ENCODE measurements around the gene SGCD.

SGCD gene

DNA sequence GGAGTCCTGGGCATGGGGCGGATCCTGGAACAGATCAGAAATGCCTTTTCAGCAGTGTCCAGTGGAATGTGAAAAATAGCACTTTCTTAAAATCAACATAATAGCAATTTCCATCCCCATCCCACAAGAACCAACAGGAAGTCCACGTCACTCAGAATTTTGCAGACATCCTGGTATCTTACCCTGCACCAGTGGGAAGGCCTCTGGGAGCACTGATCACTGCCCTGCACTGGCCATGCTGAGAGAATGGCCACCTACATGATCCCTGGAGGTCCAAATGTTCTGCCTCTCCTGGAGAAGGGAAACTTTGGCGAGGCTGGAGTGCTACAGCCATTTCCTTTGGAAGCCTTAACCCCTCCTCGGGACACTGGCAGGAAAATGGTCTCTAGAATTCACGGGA, 173.8 kb downstream of the SGCD start:
- no peak for DNase-seq (ENCODE audit: extremely low read depth, insufficient read length)
- Histone ChIP-seq H3K36me3 (ENCODE audit: control insufficient read depth, insufficient read depth, low read length) (no peaks in the 10 kb centered on the region), H3K27me3 (replicated peaks; ENCODE audit: control insufficient read depth, insufficient read depth, low read length) (no peaks in the 10 kb centered on the region), H3K4me3 (replicated peaks; ENCODE audit: low read depth, low read length) (no peak overlapping the region)
- TF ChIP-seq, protein P1, sequence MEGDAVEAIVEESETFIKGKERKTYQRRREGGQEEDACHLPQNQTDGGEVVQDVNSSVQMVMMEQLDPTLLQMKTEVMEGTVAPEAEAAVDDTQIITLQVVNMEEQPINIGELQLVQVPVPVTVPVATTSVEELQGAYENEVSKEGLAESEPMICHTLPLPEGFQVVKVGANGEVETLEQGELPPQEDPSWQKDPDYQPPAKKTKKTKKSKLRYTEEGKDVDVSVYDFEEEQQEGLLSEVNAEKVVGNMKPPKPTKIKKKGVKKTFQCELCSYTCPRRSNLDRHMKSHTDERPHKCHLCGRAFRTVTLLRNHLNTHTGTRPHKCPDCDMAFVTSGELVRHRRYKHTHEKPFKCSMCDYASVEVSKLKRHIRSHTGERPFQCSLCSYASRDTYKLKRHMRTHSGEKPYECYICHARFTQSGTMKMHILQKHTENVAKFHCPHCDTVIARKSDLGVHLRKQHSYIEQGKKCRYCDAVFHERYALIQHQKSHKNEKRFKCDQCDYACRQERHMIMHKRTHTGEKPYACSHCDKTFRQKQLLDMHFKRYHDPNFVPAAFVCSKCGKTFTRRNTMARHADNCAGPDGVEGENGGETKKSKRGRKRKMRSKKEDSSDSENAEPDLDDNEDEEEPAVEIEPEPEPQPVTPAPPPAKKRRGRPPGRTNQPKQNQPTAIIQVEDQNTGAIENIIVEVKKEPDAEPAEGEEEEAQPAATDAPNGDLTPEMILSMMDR (IDR thresholded peaks at IDR 0.05; ENCODE audit: insufficient read depth, low read length, poor library complexity, severe bottlenecking), result no peak

DNA sequence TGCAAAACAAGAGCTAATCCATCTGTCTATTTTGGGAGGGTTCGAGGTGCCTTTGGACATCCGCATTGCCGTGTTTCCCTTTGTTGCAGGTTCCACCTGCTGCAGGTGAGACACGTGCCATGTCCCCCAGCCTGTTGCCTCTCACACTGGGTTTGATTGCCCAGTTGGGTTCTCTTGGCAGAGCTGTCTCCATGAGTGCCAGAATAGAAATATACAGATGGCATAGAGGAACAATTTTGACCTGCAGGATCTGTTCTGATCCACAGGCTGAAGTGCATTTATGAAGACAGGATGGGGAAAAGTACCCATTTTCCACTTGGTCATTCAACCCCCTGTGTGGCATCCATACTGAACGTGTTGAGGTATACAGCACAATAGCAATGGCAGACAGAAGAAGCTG, 178.1 kb downstream of the SGCD start:
- TF ChIP-seq, protein P1 (IDR thresholded peaks at IDR 0.05; ENCODE audit: insufficient read depth, low read length, poor library complexity, severe bottlenecking), result no peak
- H3K27me3 ChIP-seq (replicated peaks; ENCODE audit: control insufficient read depth, insufficient read depth, low read length), result no peaks in the 10 kb centered on the region
- H3K36me3 ChIP-seq (ENCODE audit: control insufficient read depth, insufficient read depth, low read length), result no peaks in the 10 kb centered on the region
- H3K4me3 ChIP-seq (replicated peaks; ENCODE audit: low read depth, low read length), result no peak overlapping the region
- no peak for DNase-seq (ENCODE audit: extremely low read depth, insufficient read length)

- no peak for DNase-seq (ENCODE audit: extremely low read depth, insufficient read length)
- H3K27me3 ChIP-seq (replicated peaks; ENCODE audit: control insufficient read depth, insufficient read depth, low read length), result no peaks in the 10 kb centered on the region
- H3K4me3 ChIP-seq (replicated peaks; ENCODE audit: low read depth, low read length), result no peak overlapping the region
- no peaks in the 10 kb centered on the region for H3K36me3 ChIP-seq (ENCODE audit: control insufficient read depth, insufficient read depth, low read length)
- TF ChIP-seq, protein P1 (IDR thresholded peaks at IDR 0.05; ENCODE audit: insufficient read depth, low read length, poor library complexity, severe bottlenecking), result no peak
These were observed 186.3 kb downstream of the SGCD start for GRCh38 chr5:156513123-156513815.

GRCh38 chr5:156515121-156515520, 188.2 kb downstream of the SGCD start:
- TF ChIP-seq, protein P1 (IDR thresholded peaks at IDR 0.05; ENCODE audit: insufficient read depth, low read length, poor library complexity, severe bottlenecking), result no peak
- Histone ChIP-seq H3K27me3 (replicated peaks; ENCODE audit: control insufficient read depth, insufficient read depth, low read length) (no peaks in the 10 kb centered on the region), H3K4me3 (replicated peaks; ENCODE audit: low read depth, low read length) (no peak overlapping the region), H3K36me3 (ENCODE audit: control insufficient read depth, insufficient read depth, low read length) (no peaks in the 10 kb centered on the region)
- no peak for DNase-seq (ENCODE audit: extremely low read depth, insufficient read length)

- H3K27me3 ChIP-seq (replicated peaks; ENCODE audit: control insufficient read depth, insufficient read depth, low read length), result no peaks in the 10 kb centered on the region
- no peaks in the 10 kb centered on the region for H3K36me3 ChIP-seq (ENCODE audit: control insufficient read depth, insufficient read depth, low read length)
- H3K4me3 ChIP-seq (replicated peaks; ENCODE audit: low read depth, low read length), result no peak overlapping the region
- DNase-seq (ENCODE audit: extremely low read depth, insufficient read length), result no peak
- TF ChIP-seq, protein P1 (IDR thresholded peaks at IDR 0.05; ENCODE audit: insufficient read depth, low read length, poor library complexity, severe bottlenecking), result no peak
These were observed 188.9 kb downstream of the SGCD start for GRCh38 chr5:156515803-156516360.
